M059J (cell line): Measurements from ENCODE around the gene THY1. TPM values are rescaled to one million over a fixed set of nuclear protein-coding genes. Genes with fewer than 3 reads are reported as not detected.

Experiments used
- DNase-seq: peaks from one replicate; pipeline ENCODE4 v3.0.0-alpha.2; 2012; ENCODE audit warnings: low read depth
- total RNA-seq: library from RNA; depleted of rRNA; stranded (reverse); fragments of >200 nt; shearing (Covaris generic); gene quantifications from 2 replicates; pipeline ENCODE4 v1.2.3, GENCODE V29; 2014; rRNA removed

Gene THY1
- total RNA-seq, 1 experiment from 2014 or later, result 1,171 TPM

DNA sequence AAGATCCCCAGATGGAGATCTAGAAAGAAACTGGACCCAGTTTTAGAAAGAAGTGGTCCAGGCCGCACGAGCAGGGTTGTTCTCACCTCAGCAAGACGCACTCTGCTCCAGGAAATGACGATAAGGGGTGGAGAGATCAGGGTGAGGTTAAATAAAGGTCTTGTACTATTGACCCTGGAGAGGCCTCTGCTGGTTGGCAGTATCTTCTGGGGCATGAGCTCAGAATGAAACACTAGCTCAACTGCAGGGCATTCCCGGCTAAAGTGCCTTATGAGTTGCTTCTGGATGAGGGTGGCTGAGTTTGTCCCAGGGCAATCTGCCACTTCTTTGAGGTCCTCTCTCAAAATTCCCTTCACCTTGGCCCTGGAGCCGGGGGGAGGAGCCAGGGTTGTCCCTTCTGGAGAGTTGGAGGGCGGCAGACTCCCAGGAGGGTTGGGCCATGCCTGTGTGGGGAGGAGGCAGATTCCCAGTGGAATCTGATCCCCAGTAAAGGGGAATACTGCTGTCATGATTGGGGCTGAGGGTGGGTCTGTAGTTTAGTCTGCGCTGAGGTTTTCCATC lies 52.4 kb downstream of the THY1 start:
- DNase-seq, result no peak

DNA sequence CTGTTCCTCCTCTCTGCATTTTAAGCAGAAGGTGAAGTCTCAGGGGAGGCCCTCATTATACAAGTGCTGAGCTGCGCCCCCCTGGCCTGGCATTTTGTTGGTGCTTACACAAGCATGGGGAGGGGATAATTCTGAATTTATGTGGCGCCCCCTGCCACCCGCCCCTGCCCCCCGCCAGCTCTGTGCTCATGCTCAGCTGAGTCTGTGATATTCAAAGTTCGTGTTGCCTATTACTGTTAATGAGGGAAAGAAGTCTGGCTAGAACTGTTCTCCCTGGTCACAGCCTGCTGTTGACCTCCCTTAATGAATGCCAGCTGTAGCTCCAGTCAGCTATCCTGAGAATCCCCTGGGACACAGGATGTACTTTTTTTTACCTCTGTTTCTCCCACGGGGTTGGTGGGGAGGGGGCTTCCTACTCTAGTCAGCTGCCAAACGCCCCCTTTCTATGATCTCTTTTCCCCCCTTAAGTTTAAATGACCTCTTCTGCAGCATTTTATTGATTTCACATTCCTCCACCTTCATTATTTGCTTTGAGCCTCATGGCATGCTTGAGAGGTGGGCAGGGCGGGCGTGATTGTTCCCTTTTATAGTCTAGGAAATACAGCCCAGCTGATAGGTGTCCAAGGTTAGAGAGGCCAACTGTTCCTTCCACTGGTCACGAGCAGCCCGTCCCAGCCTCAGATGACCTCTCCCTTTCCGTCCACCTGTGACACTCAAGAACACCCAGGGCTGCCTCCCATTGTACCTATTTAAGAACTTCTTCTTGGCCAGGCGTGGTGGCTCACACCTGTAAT lies 53.6 kb downstream of the THY1 start:
- no peak for DNase-seq

DNA sequence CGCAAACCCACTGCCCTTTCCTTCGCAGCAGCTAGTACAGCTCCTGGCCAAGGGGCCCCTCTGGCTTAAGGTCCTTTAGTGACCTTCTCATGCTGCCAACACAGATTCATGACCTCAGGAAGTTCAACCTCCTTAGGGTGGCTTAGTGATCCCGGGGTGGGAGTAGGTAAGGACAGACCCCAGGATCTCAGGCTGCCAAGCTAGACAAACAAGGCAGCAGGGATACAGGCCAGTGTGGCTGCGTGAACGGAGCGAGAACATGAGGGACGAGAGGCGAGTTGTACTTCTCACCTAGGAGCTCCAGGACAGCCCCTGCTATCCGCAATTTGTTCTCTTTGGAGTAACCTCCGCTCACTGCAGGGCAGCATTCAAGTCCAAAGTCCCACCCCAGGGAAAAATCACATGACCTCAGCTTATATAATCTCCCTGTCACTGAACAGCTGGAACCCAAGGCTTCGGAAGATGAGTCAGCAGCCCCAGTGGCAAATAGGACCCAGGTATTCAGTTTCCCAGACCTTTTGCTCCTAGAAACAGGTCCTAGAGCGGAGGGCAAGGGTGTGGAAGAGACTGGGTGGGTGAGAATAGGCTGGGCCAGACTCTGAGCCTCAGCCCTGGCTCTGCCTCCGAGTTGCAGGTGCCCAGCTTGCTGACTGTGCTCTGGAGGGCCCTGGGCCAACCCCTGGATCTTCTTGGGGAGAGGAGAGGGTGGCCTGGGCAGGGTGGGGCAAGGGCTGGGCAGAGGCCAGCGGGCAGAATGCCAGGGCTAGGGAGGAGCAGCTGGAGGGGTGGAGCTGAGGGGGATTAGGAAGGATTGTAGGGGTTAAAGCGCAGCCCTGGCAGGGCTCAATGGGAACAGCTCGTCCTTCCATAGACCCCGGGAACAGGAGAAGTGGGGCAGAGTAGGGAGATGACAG lies 54.6 kb downstream of the THY1 start:
- DNase-seq, result no peak

DNA sequence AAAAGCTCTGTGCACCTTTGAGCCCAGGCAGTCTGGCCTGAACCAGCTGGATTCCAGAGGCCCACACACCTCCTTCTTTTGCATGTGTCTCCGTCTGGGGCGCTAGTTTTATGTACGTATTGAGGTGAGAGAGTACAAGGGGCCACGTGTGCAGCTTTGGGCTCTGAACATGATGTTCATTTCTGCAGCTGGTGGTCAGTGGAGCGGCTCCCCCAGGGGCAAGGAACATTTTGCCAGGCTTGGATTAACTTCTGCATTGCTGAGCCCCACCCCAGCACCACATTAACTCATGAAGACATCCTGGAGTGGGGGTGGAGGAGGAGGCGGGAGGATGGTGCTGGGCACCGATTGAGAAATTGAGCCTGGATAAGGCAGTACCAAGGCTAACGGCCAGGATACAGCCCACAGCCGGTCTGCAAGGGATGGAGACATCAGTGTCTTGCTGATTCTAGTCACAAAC lies 55.3 kb downstream of the THY1 start:
- DNase-seq, result no peak

Other genes with a start within 250 kb of the THY1 start
- not detected in 2 replicates for gene NHERF4, start 237.7 kb downstream of the THY1 start, total RNA-seq
- gene CBL, start 216.8 kb downstream of the THY1 start, total RNA-seq, result 9.0 and 18.8 TPM in 2 replicates
- 353 and 496 TPM in 2 replicates for gene MCAM, start 106.0 kb downstream of the THY1 start, total RNA-seq
- 9.5 and 16.1 TPM in 2 replicates for gene RNF26, start 88.6 kb downstream of the THY1 start, total RNA-seq
- 5.9 and 7.7 TPM in 2 replicates for gene C1QTNF5, start 82.3 kb downstream of the THY1 start, total RNA-seq
- gene MFRP, start 76.5 kb downstream of the THY1 start, total RNA-seq, result not detected in 2 replicates
- gene USP2, start 41.5 kb downstream of the THY1 start, total RNA-seq, result 0.67 and 0.81 TPM in 2 replicates